Ishikawa (cell line): Measurements from ENCODE around the gene NUDT4.

Experiments
- CEBPB ChIP-seq: IDR thresholded peaks from 2 replicates; pipeline ENCODE4 v1.6.1; 2012
- CREB1 ChIP-seq: IDR thresholded peaks from 2 replicates; pipeline ENCODE4 v1.6.1; 2012; ENCODE audit warnings: low read depth
- EGR1 ChIP-seq: IDR thresholded peaks from 2 replicates; pipeline ENCODE4 v1.6.1; 2012
- EP300 ChIP-seq: IDR thresholded peaks from 2 replicates; pipeline ENCODE4 v1.6.1; 2012; ENCODE audit warnings: borderline replicate concordance
- FOXM1 ChIP-seq: IDR thresholded peaks from 2 replicates; pipeline ENCODE4 v1.6.1; 2012; ENCODE audit warnings: low read depth, borderline replicate concordance
- NFIC ChIP-seq: IDR thresholded peaks from 2 replicates; pipeline ENCODE4 v1.6.1; 2012
- RAD21 ChIP-seq: IDR thresholded peaks from 2 replicates; pipeline ENCODE4 v1.6.1; 2012; ENCODE audit warnings: low read depth
- TAF1 ChIP-seq: IDR thresholded peaks from 2 replicates; pipeline ENCODE4 v1.6.1; 2012; ENCODE audit warnings: low read depth, mild to moderate bottlenecking
- TCF12 ChIP-seq: IDR thresholded peaks from 2 replicates; pipeline ENCODE4 v1.6.1; 2012; ENCODE audit warnings: low read depth
- TEAD4 ChIP-seq: IDR thresholded peaks from 2 replicates; pipeline ENCODE4 v1.6.1; 2012
- YY1 ChIP-seq: IDR thresholded peaks from 2 replicates; pipeline ENCODE4 v1.6.1; 2012; ENCODE audit warnings: low read depth
- ZBTB7A ChIP-seq: IDR thresholded peaks from 2 replicates; pipeline ENCODE4 v1.6.1; 2012; ENCODE audit warnings: low read depth
- TF ChIP-seq, protein P1 (sequence below): IDR thresholded peaks from 2 replicates; pipeline ENCODE4 v1.6.1; 2012
- TF ChIP-seq, protein P2 (sequence below): IDR thresholded peaks from 2 replicates; pipeline ENCODE4 v1.6.1; 2012
- TF ChIP-seq, protein P3 (sequence below): IDR thresholded peaks from 2 replicates; pipeline ENCODE4 v1.6.1; 2012; ENCODE audit warnings: low read depth, mild to moderate bottlenecking

NUDT4 gene

DNA sequence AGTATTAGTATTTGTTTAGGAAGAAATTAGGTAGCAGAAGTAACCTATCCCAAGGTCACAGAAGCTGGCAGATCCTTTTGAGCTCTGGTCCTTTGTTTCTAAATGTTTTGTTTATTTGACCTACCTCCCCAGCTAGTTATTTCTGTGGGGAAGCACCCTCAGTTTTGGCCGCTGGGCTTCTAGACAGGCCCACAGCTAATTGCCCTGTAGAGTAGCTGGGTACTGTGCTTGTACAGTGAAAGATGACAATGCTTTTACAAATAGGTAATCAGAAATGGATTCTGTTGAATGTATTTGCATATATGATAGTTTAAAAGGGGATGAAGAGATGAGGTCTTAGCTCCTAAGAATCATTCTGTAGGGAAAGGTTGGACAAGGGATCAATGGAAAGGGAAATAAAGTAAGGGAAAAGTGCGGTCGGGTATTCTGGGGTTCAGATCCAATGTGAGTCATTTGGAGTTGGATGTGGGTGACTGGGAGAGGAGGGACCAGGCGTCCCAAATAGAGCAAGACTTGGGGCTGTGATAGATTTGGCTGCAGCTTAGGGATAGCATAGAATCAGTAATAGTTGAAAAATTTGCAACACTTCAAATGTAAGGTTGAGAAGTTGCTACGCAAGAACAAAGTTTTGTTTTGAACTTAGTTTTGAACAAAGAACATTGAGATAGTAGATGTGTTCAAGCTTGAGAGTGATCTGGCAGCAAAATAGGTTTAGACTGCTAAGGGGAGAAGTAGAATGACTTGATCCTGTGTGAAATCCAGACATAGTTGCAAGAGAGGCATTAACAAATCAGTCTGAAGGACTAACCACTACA is 3.6 kb downstream of the NUDT4 start:
- TF ChIP-seq, protein P1, sequence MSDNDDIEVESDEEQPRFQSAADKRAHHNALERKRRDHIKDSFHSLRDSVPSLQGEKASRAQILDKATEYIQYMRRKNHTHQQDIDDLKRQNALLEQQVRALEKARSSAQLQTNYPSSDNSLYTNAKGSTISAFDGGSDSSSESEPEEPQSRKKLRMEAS: no peak
- TF ChIP-seq TCF12 (no peak), NFIC (no peak), EP300 (no peak), FOXM1 (no peak), CEBPB (no peak), TAF1 (no peak), YY1 (no peak), ZBTB7A (no peak)

DNA sequence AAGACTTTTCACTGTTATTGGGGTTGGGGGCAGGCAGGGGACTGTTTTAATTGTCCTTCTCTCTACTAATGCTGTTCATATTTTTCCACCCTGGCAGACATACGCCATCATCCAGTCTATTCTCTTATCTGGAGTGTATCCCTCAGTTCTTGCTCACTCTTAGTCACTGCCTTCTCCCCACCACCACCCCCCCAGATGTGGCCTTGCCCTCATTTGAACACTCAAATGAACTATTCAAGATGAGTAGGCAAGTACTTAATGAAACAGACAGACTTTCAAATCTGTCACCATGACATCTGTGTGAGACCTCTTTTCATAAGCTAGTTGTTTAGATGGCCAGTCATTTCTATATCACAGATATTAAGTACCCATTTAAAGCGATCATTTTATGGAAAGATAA is 10.1 kb downstream of the NUDT4 start:
- TF ChIP-seq TAF1: no peak
- TF ChIP-seq, protein P2, sequence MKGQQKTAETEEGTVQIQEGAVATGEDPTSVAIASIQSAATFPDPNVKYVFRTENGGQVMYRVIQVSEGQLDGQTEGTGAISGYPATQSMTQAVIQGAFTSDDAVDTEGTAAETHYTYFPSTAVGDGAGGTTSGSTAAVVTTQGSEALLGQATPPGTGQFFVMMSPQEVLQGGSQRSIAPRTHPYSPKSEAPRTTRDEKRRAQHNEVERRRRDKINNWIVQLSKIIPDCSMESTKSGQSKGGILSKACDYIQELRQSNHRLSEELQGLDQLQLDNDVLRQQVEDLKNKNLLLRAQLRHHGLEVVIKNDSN: no peak

DNA sequence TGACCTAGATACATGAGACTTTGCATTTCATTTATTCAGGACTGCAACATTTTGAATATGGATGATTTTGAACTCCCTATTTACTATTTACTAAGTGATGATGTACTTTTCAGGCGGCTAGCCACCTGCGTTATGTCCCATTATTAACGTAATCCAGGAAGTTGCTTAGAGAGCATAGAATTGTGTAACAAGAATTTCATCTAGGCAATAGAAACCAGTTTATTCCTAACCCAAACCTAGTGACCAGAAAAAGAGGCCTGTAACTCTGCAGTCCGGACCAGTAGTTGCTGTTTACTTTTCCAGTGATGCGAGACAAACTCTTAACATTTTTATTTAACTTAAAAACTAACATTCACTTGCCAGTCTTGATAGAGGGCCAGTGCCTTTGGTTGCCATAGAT is 12.3 kb downstream of the NUDT4 start:
- no peak for TF ChIP-seq CEBPB

DNA sequence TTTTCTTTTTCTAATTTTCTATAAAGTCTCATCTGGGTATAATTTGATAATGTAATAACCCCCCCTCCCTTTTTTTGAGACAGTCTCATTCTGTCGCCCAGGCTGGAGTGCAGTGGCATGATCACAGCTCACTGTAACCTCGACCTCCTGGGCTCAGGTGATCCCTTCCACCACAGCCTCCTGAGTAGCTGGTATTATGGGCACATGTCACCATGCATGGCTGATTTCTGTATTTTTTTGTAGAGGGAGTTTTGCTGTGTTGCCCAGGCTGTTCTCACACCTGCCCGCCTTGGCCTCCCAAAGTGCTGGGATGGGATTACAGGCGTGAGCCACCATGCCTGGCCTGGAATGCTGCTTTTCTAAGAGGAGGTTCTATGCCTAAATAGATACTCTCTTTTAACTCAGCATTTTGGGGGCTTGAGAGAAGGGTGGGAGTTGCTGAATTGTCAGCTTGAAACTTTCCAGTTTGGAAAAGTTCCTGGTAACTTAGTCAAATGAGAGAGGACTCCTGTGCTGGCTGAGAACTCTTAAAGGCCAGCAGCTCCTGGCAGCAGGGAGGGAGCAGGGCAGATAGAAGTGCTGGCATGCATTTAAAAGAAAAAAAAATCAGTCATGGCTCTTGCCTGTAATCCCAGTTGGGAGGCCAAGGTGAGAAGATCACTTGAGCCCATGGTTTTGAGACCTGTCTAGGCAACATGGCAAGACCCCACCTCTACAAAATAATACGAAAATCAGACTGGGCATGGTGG is 13.0 kb downstream of the NUDT4 start:
- TF ChIP-seq EGR1: no peak
- no peak for TF ChIP-seq CREB1
- TF ChIP-seq TAF1: no peak
- TF ChIP-seq TEAD4: no peak
- no peak for TF ChIP-seq FOXM1
- TF ChIP-seq, protein P2: no peak
- no peak for TF ChIP-seq TCF12
- TF ChIP-seq EP300: no peak
- no peak for TF ChIP-seq RAD21
- TF ChIP-seq CEBPB: no peak
- TF ChIP-seq ZBTB7A: no peak
- TF ChIP-seq YY1: no peak
- TF ChIP-seq NFIC: no peak
- TF ChIP-seq, protein P1: no peak
- TF ChIP-seq, protein P3, sequence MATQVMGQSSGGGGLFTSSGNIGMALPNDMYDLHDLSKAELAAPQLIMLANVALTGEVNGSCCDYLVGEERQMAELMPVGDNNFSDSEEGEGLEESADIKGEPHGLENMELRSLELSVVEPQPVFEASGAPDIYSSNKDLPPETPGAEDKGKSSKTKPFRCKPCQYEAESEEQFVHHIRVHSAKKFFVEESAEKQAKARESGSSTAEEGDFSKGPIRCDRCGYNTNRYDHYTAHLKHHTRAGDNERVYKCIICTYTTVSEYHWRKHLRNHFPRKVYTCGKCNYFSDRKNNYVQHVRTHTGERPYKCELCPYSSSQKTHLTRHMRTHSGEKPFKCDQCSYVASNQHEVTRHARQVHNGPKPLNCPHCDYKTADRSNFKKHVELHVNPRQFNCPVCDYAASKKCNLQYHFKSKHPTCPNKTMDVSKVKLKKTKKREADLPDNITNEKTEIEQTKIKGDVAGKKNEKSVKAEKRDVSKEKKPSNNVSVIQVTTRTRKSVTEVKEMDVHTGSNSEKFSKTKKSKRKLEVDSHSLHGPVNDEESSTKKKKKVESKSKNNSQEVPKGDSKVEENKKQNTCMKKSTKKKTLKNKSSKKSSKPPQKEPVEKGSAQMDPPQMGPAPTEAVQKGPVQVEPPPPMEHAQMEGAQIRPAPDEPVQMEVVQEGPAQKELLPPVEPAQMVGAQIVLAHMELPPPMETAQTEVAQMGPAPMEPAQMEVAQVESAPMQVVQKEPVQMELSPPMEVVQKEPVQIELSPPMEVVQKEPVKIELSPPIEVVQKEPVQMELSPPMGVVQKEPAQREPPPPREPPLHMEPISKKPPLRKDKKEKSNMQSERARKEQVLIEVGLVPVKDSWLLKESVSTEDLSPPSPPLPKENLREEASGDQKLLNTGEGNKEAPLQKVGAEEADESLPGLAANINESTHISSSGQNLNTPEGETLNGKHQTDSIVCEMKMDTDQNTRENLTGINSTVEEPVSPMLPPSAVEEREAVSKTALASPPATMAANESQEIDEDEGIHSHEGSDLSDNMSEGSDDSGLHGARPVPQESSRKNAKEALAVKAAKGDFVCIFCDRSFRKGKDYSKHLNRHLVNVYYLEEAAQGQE: no peak

DNA sequence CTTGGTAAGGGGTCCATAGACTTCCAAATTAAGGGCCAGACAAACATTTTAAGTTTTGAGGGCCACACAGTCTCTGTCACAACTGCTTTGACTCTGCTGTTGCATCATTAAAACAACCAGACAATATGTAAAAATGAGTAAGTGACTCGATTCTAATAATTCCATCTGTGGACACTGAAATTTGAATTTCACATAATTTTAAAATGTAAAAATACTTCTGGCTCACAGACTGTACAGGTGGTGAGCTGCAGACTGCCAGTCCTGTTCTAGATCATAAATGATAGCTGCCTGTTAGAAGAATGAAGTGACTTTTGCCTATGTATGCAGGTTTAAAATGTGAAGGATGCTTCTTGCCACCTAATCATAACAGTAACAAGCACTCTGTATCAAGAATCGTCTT is 15.7 kb downstream of the NUDT4 start:
- no peak for TF ChIP-seq CEBPB
- TF ChIP-seq ZBTB7A: no peak
- TF ChIP-seq, protein P3: no peak
- TF ChIP-seq NFIC: no peak

DNA sequence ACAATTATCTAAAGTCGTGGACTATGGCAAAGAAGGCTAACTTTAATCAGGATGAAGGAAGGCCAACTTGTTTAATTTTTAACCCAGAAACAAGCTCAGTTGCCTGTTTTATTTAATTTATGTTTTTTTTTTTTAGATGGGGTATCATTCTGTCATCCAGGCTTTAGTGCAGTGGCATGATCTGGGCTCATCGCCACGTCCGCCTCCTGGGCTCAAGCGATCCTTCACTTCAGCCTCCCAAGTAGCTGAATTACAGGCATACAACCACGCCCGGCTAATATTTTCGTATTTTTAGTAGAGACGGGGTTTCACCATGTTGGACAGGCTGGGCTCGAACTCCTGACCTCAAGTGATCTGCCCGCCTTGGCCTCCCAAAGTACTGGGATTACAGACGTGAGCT is 19.7 kb downstream of the NUDT4 start:
- TF ChIP-seq EP300: no peak
- no peak for TF ChIP-seq ZBTB7A
- no peak for TF ChIP-seq TEAD4
- no peak for TF ChIP-seq EGR1
- TF ChIP-seq YY1: no peak
- TF ChIP-seq CREB1: no peak
- no peak for TF ChIP-seq TAF1
- TF ChIP-seq, protein P2: no peak
- TF ChIP-seq, protein P1: no peak
- TF ChIP-seq RAD21: no peak
- TF ChIP-seq FOXM1: no peak
- TF ChIP-seq NFIC: no peak
